ENCODE data around the gene PNMA6F.
"Not testable (repeated sequence)": the region's sequence is repeated elsewhere in the genome, so short reads cannot be mapped to it uniquely, and the experiment has no call there.

DNA sequence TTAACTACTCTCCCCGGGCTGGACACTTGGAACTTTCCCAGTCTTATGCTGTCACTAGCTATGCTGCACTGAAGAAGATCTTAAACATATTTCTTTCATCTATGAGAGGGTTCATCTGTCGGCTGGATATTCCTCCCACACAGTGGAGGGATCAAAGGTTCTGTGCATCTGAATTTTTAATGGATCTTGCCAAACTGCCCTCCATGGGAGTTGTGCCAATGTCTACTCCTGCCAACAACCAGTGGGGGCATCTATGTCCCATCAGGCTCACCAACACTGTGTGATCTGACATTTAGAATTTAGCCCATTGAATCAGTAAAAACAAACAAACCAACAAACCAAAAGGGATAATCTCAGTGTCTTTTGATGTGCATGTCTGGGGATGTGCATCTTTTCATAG lies 32.8 kb downstream of the PNMA6F start:
- not testable (repeated sequence) for TF ChIP-seq EZH2 (IDR thresholded peaks at IDR 0.05)
- TF ChIP-seq, protein P1, sequence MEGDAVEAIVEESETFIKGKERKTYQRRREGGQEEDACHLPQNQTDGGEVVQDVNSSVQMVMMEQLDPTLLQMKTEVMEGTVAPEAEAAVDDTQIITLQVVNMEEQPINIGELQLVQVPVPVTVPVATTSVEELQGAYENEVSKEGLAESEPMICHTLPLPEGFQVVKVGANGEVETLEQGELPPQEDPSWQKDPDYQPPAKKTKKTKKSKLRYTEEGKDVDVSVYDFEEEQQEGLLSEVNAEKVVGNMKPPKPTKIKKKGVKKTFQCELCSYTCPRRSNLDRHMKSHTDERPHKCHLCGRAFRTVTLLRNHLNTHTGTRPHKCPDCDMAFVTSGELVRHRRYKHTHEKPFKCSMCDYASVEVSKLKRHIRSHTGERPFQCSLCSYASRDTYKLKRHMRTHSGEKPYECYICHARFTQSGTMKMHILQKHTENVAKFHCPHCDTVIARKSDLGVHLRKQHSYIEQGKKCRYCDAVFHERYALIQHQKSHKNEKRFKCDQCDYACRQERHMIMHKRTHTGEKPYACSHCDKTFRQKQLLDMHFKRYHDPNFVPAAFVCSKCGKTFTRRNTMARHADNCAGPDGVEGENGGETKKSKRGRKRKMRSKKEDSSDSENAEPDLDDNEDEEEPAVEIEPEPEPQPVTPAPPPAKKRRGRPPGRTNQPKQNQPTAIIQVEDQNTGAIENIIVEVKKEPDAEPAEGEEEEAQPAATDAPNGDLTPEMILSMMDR (IDR thresholded peaks at IDR 0.05), result not testable (repeated sequence)

Data from neural progenitor cell (in vitro differentiated cells).